Upper lobe of left lung (tissue), 6 donors: Measurements from ENCODE around the gene PCDHGA7. TPM values are rescaled to one million over a fixed set of nuclear protein-coding genes. Genes with fewer than 3 reads are reported as not detected.
"Not testable (repeated sequence)": the region's sequence is repeated elsewhere in the genome, so short reads cannot be mapped to it uniquely, and the experiment has no call there.

Experiments used
- ATAC-seq, 2 donors: fragments of 200-7000 bp; cut with Tn5 transposase; one replicate each; pipeline ENCODE4 v1.9.1; 2022; ENCODE audit warnings: mild to moderate bottlenecking in 2 of 2, moderate library complexity in 2 of 2; ENCODE audit not compliant: low FRiP score in 2 of 2
- DNase-seq, 2 donors: peaks; one replicate each; pipeline ENCODE4 v3.0.0-alpha.2; 2019 to 2020
- H3K27ac ChIP-seq, 4 donors: fragments of 200-600 bp; sonication (generic); one replicate each; pipeline ENCODE4 v1.5.1; 2016 to 2019
- H3K27me3 ChIP-seq, 4 donors: fragments of 200-600 bp; sonication (generic); one replicate each; pipeline ENCODE4 v1.5.1; 2017 to 2019
- H3K36me3 ChIP-seq, 4 donors: fragments of 200-600 bp; sonication (generic); one replicate each; pipeline ENCODE4 v1.5.1; 2016 to 2019
- H3K4me1 ChIP-seq, 4 donors: fragments of 200-600 bp; sonication (generic); one replicate each; pipeline ENCODE4 v1.5.1; 2018 to 2019
- H3K4me3 ChIP-seq, 4 donors: fragments of 200-600 bp; sonication (generic); one replicate each; pipeline ENCODE4 v1.5.1; 2017 to 2019; ENCODE audit warnings: mild to moderate bottlenecking in 2 of 4, moderate library complexity in 1 of 4
- H3K9me3 ChIP-seq, 4 donors: fragments of 200-600 bp; sonication (generic); one replicate each; pipeline ENCODE4 v1.5.1; 2018 to 2019
- EP300 ChIP-seq, 4 donors: sonication (generic); formaldehyde crosslinking; IDR thresholded peaks; one replicate each; pipeline ENCODE4 v1.5.1; 2017; ENCODE audit warnings: antibody characterized with exemption in 4 of 4, control low read depth in 2 of 4
- POLR2A ChIP-seq, 4 donors: fragments of 450-650 bp; IDR thresholded peaks; one replicate each; pipeline ENCODE4 v1.5.1; 2016 to 2017; ENCODE audit warnings: antibody characterized with exemption in 4 of 4, mild to moderate bottlenecking in 2 of 4
- POLR2AphosphoS5 ChIP-seq, 2 donors: sonication (generic); formaldehyde crosslinking; IDR thresholded peaks; one replicate each; pipeline ENCODE4 v1.5.1; 2017; ENCODE audit warnings: antibody characterized with exemption in 2 of 2
- WGBS, 2 donors: methylation state at CpG; one replicate each; pipeline ENCODE4 v1.1.5; 2017 to 2018; 5-methylcytosine and 5-hydroxymethylcytosine counted together
- total RNA-seq, 6 donors: library from RNA; depleted of rRNA in 4 of 6; stranded (reverse); fragments of >200 nt in 4 of 6; gene quantifications; one replicate each; pipeline versions ENCODE4 v1.1.0 to v1.2.1, GENCODE V29; 2016 to 2021
- TF ChIP-seq, protein P1 (sequence below), 6 experiments: fragments of 450-650 bp in 4 of 6; fragments of 200-600 bp in 2 of 6; sonication (generic) in 2 of 6; IDR thresholded peaks; one replicate each; pipeline ENCODE4 v1.5.1; 2016 to 2019; ENCODE audit warnings: antibody characterized with exemption in 6 of 6
- donor health status: DM: no; HTN: no; CAD: no; lungs with moderate emphysema.
- donor health status: DM: no; HTN: yes; CAD: no; lungs with severe emphysema.

The PCDHGA7 gene
- total RNA-seq, 6 donors from 2014 or later: 1.2 to 13.6 (median 2.7) TPM

GRCh38 chr5:141387557-141388311 lies 5.2 kb downstream of the PCDHGA7 start, which contains the start of gene PCDHGB4:
PCDHGB4 (plus strand) TSS chr5:141387698; CDS start chr5:141387885, 187 bp downstream.
- WGBS, 2 donors: 13 to 19% methylated on average over 16 to 24 of the region's 40 CpGs
- Histone ChIP-seq H3K4me3 (peak within 1 kb of the TSS in 1 of 4 donors; percentile 25), H3K9me3 (peaks cover 41 to 89% (median 78%) of the 10 kb centered on the region in 4 donors)
- H3K27me3 ChIP-seq, H3K4me1 ChIP-seq, DNase-seq, H3K27ac ChIP-seq, H3K36me3 ChIP-seq: not testable (repeated sequence)
- TF ChIP-seq, protein P1, sequence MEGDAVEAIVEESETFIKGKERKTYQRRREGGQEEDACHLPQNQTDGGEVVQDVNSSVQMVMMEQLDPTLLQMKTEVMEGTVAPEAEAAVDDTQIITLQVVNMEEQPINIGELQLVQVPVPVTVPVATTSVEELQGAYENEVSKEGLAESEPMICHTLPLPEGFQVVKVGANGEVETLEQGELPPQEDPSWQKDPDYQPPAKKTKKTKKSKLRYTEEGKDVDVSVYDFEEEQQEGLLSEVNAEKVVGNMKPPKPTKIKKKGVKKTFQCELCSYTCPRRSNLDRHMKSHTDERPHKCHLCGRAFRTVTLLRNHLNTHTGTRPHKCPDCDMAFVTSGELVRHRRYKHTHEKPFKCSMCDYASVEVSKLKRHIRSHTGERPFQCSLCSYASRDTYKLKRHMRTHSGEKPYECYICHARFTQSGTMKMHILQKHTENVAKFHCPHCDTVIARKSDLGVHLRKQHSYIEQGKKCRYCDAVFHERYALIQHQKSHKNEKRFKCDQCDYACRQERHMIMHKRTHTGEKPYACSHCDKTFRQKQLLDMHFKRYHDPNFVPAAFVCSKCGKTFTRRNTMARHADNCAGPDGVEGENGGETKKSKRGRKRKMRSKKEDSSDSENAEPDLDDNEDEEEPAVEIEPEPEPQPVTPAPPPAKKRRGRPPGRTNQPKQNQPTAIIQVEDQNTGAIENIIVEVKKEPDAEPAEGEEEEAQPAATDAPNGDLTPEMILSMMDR (IDR thresholded peaks at IDR 0.05): peak in 5 of 6 experiments; percentile 12 to 28 (median 13)
- peak; percentile 56 to 79 for ATAC-seq

- no peak for DNase-seq
- Histone ChIP-seq H3K4me1 (no peaks in the 10 kb centered on the region), H3K27me3 (no peaks in the 10 kb centered on the region), H3K27ac (no peak overlapping the region), H3K4me3 (no peak overlapping the region), H3K9me3 (peaks cover 43 to 89% (median 78%) of the 10 kb centered on the region in 4 donors), H3K36me3 (no peaks in the 10 kb centered on the region)
- TF ChIP-seq, protein P1 (IDR thresholded peaks at IDR 0.05): no peak
- TF ChIP-seq POLR2AphosphoS5 (IDR thresholded peaks at IDR 0.05) (no peak), EP300 (IDR thresholded peaks at IDR 0.05) (no peak), POLR2A (IDR thresholded peaks at IDR 0.05) (no peak)
- no peak for ATAC-seq
- WGBS, 2 donors: 44 to 50% methylated on average over 10 of the region's 10 CpGs
Observed at GRCh38 chr5:141388661-141389060, 6.1 kb downstream of the PCDHGA7 start.

GRCh38 chr5:141389153-141390042 lies 6.9 kb downstream of the PCDHGA7 start:
- 47% methylated on average over 24 to 69 of the region's 77 CpGs for WGBS, 2 donors
- H3K27me3 ChIP-seq: no peaks in the 10 kb centered on the region

DNA sequence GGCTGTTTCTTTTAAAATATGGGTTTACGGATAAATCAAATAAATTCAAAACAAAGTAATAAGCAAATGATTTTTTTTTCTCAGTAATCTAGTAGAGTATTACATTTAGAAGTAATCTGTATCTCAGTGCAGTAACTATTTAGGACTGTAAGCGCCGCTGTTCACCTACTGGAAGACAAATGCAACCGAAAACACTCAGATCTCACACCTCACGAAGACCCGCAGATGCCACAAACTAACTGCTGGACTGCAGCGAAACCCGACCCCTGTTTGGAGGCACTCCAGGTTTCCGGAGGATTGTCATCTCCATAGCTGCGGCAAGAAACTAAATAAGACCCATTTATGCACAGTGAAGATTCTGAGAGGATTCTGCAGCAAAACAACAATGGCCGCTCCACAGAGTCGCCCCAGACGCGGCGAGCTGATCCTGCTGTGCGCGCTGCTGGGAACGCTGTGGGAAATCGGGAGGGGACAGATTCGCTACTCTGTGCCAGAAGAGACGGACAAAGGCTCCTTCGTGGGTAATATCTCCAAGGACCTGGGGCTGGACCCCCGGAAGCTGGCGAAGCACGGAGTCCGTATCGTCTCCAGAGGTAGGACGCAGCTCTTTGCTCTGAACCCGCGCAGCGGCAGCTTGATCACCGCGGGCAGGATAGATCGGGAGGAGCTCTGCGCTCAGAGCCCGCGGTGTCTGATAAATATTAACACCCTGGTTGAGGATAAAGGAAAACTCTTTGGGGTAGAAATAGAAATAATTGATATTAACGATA lies 10.1 kb downstream of the PCDHGA7 start, which contains the start of gene PCDHGA8:
PCDHGA8 (plus strand) TSS at position 205 of the 770 bp plus-strand sequence; CDS start at position 386, 181 bp downstream.
- ATAC-seq (no peak), DNase-seq (no peak)
- Histone ChIP-seq H3K9me3 (peaks cover 31 to 87% (median 77%) of the 10 kb centered on the region in 4 donors), H3K4me3 (no peak within 1 kb of the TSS), H3K27me3 (no peaks in the 10 kb centered on the region), H3K36me3 (no peaks in the 10 kb centered on the region), H3K4me1 (no peaks in the 10 kb centered on the region), H3K27ac (no peak within 1 kb of the TSS)
- TF ChIP-seq, protein P1 (IDR thresholded peaks at IDR 0.05): no peak
- TF ChIP-seq POLR2AphosphoS5 (IDR thresholded peaks at IDR 0.05) (no peak), POLR2A (IDR thresholded peaks at IDR 0.05) (no peak), EP300 (IDR thresholded peaks at IDR 0.05) (no peak)
- 30 to 39% methylated on average over 27 to 37 of the region's 38 CpGs for WGBS, 2 donors

More at GRCh38 chr5:141389153-141390042, 6.9 kb downstream of the PCDHGA7 start:
- Histone ChIP-seq H3K4me1 (no peaks in the 10 kb centered on the region), H3K9me3 (peaks cover 43 to 89% (median 79%) of the 10 kb centered on the region in 4 donors), H3K27ac (no peak overlapping the region), H3K36me3 (no peaks in the 10 kb centered on the region), H3K4me3 (no peak overlapping the region)
- ATAC-seq (peak in 1 of 2 donors; percentile 54), DNase-seq (no peak)
- TF ChIP-seq, protein P1 (IDR thresholded peaks at IDR 0.05): no peak
- TF ChIP-seq POLR2AphosphoS5 (IDR thresholded peaks at IDR 0.05) (no peak), POLR2A (IDR thresholded peaks at IDR 0.05) (no peak), EP300 (IDR thresholded peaks at IDR 0.05) (no peak)
